ENCODE data around the gene PSAPL1. TPM values are rescaled to one million over a fixed set of nuclear protein-coding genes. Genes with fewer than 3 reads are reported as not detected.

Gene PSAPL1
- total RNA-seq, 1 donor from 2014 or later = not detected

DNA sequence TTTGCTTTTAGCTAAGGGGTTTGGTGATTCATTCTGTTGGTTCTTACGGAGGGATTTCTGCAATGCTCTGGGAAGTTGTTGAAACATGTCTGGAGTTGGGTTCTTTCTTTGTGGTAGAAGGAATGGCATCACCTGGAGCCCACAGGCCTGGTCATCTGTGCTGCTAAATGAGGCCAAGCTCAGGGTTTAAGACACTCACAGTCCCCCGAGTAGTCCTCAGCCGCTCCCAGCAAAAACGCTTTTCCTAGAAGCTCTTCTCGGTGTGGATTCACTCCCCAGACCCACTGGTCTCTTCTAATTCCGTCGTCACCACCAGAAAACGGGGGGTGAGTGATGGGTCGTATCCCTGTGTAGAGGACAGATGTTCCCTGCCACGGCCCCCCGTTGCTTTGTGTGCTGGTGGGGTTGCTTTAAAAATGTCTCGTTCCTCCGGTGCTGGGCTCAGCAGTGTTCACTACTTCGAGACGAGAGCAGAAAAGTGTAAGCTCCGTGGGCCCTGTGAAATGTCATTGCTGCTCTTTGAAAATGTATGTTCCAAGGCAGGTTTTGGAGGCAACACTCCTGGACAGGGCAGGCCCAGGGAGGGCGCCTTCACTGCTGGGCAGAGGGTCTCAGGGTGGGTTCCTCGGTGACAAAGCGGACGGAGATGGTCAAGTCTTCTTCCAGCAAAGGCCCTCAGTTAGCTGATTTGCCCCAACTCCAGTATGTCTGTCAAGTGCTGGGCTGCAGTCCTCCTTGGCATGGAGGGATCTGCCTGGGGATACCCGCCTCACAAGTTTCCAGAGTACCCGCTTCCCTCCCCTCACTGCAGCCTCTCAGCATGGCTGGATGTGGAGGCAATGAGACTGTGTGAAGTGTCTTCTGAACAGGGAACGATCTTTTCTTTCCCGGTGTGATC is 37.3 kb downstream of the PSAPL1 start:
- intact Hi-C loops (cut with micrococcal nuclease) = no loop called here

GRCh38 chr4:7396186-7396910 is 38.4 kb downstream of the PSAPL1 start:
- intact Hi-C loops (cut with micrococcal nuclease) = no loop called here

DNA sequence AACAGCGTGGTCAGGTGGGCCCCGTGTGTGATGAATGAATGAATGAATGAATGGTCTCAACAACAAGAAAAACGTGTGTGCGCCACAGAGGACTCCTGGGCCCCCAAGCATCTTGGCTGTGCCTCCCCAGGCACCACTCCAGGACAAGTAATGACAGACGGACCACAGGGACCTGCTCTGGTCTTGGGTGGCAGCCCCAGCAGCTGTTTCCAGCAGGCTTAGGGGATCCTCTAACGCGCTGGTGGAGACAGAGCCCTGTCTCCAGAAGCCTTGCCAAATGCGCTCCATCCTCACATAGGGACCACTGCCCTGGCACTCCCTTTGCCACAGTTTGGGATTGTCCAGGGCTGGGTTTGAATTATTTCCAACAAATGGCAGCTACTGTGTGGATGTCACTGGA is 39.1 kb downstream of the PSAPL1 start:
- intact Hi-C loops (cut with micrococcal nuclease) = no loop called here

DNA sequence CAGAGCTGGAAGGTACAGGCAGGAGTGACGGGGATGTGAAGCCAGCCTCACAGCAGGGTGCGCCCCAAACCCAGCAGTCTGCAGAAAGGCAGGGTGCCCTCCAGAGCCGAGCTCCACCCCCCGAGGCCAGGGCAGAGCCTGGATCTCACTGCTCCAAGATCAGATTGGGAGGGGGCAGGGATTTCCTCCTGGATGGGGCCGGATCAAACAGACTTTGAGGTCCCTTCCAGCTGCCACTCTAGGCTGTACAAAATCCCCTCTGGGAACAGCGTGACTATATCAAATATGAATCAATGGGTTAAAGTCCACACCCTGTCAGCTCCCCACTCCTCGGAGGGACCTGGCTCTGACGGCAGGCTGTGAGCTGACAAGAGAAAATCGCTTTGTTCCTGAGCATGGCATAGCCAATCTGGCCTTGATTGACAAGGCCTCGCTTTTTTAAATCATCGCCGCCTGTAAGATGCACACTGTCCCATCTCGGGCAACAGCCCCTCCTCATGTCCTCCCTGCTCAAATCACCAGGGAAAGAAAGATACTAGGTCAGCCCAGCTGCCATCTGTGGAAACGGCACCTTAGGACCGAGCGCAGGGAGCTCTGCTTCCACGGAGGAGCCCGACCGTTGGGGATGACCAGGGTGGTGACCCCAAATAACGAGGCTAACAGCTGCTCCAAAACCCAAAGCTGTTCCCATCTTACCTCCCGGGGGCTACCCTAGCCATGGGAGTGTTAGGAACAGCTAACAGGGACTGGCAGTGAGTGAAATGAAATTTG is 39.9 kb downstream of the PSAPL1 start:
- intact Hi-C loops (cut with micrococcal nuclease) = no loop called here

DNA sequence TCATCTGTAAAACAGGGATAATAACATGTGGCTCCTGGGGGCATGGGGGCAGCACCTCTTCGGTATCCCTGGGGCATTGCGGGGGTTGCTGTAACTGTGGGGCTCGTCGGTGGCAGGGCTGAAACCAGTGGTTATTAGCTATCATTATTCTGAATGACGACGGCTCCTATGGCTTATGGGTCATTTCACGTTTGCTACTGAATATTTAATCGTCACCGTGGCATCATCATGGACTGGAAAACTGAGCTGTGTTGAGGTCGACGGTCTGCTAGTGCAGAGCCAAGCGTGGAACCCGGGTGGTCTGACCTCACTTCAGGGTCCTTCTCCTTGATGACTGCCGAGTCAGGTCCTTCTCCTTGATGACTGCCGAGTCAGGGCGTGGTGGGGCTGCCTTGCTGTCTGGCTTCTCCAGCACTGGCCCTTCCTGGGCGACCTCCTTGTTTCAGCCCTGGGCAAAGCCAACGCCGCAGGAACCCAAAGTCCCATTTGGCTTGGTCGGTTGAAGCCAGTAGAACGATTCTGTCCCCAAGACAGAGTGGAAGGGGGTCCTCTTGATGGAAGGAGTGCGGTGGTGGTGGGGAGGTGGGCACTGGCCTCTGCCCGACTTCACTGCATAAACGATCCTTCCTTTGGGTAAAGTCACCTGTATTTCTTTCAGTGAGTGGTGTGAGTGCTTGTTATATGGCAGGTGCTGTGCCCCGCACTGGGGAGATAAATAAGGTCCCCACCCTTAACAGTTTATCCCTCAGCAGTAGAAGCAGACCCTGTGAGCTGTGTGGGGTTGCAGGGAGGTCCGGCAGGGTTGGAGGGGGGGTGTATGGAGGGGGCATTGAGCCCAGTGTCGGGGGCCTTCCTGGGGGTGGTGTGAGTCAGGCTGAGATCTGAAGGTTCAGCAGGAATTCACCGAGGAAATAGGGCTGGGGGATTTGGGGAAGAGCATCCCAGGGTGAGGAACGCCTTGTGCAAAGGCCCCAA is 40.8 kb downstream of the PSAPL1 start:
- intact Hi-C loops (cut with micrococcal nuclease) = no loop called here

GRCh38 chr4:7392438-7393421 is 42.0 kb downstream of the PSAPL1 start:
- intact Hi-C loops (cut with micrococcal nuclease) = no loop called here

GRCh38 chr4:7391637-7392437 is 42.9 kb downstream of the PSAPL1 start:
- intact Hi-C loops (cut with micrococcal nuclease) = no loop called here

DNA sequence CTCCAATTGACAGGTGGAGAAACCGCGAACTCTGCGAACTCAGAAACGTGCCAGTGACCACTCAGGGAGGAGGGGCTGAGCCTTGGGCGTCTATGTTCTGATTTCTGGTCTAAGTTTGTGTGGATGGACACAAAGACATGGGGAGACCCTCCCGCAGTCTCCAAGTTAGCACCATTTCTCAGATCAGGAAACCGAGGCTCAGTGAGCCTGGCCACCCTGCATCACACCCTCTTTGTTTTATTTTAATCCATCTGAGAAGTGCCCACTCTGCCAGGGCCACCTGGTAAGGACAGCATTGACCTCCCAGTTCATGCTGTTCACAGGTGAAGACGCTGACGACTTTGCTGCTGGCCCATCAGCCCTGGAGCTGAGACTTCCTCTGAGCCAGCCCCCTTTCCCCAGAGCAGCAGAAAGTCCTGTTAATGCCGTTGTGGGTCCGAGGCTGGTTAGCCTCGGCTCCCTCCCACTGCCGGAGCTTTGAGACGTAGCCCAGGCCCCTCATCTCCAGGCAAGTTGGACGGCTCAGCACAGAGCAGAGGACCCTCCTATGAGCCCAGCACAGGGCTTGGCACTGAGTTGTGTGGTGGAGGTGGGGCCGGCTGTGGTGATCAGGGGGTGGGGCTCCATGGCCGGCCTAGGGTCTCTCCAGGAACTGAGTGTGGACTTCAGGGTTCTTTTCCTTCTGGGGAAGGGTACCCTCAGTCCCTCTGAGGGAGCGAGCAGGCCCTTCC is 43.7 kb downstream of the PSAPL1 start:
- intact Hi-C loops (cut with micrococcal nuclease) = no loop called here

DNA sequence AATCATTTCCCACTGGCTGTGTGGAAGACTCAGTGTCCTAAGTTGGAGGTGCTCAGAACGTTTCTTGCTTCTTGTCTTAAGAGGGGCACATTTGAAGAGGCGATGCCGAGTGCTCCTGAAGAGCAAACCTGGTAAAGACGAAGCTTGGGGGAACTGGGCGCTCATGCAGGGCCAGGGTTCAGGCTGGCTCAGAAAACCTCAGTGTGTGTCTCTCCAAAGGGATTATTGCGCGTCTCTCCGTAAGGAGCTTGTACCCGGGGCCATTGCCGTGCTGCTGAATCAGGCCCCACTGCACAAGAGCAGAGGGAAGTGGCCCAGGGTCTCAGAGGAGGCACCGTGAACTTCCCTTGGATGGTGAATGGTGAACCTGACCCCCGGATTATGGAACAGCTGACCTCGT is 44.4 kb downstream of the PSAPL1 start:
- intact Hi-C loops (cut with micrococcal nuclease) = no loop called here

- intact Hi-C loops (cut with micrococcal nuclease) = no loop called here
Measured at GRCh38 chr4:7389719-7390118, 45.0 kb downstream of the PSAPL1 start.

GRCh38 chr4:7389101-7389701 is 45.5 kb downstream of the PSAPL1 start:
- intact Hi-C loops (cut with micrococcal nuclease) = no loop called here

- intact Hi-C loops (cut with micrococcal nuclease) = no loop called here
Measured at GRCh38 chr4:7388627-7389026, 46.1 kb downstream of the PSAPL1 start.

- intact Hi-C loops (cut with micrococcal nuclease) = no loop called here
Measured at GRCh38 chr4:7387925-7388324, 46.8 kb downstream of the PSAPL1 start.

- intact Hi-C loops (cut with micrococcal nuclease) = no loop called here
Measured at GRCh38 chr4:7384929-7385890, 49.5 kb downstream of the PSAPL1 start.

- intact Hi-C loops (cut with micrococcal nuclease) = no loop called here
Measured at GRCh38 chr4:7384003-7384928, 50.5 kb downstream of the PSAPL1 start.
